Retinal pigment epithelial cell (primary cell): Measurements from ENCODE around the gene OSM.

ENCODE experiments used
- DNase-seq: peaks from one replicate; pipeline ENCODE4 v3.0.0-alpha.2; 2010; ENCODE audit warnings: low read depth
- H3K4me3 ChIP-seq: 2 replicates; pipeline ENCODE4 v1.5.1; 2011; ENCODE audit warnings: mild to moderate bottlenecking, low read length, control low read depth, moderate library complexity
- TF ChIP-seq, protein P1 (sequence below): conservative IDR thresholded peaks from 2 replicates; pipeline ENCODE4 v1.5.1; 2011; ENCODE audit warnings: low read depth, low read length, control low read depth, inconsistent platforms

OSM gene

GRCh38 chr22:30230787-30231461 lies 35.7 kb downstream of the OSM start:
- TF ChIP-seq, protein P1, sequence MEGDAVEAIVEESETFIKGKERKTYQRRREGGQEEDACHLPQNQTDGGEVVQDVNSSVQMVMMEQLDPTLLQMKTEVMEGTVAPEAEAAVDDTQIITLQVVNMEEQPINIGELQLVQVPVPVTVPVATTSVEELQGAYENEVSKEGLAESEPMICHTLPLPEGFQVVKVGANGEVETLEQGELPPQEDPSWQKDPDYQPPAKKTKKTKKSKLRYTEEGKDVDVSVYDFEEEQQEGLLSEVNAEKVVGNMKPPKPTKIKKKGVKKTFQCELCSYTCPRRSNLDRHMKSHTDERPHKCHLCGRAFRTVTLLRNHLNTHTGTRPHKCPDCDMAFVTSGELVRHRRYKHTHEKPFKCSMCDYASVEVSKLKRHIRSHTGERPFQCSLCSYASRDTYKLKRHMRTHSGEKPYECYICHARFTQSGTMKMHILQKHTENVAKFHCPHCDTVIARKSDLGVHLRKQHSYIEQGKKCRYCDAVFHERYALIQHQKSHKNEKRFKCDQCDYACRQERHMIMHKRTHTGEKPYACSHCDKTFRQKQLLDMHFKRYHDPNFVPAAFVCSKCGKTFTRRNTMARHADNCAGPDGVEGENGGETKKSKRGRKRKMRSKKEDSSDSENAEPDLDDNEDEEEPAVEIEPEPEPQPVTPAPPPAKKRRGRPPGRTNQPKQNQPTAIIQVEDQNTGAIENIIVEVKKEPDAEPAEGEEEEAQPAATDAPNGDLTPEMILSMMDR, result no peak
- no peak overlapping the region for H3K4me3 ChIP-seq
- DNase-seq, result no peak

- DNase-seq, result no peak
- TF ChIP-seq, protein P1, result no peak
- H3K4me3 ChIP-seq, result no peak overlapping the region
Observed at GRCh38 chr22:30230330-30230729, 36.3 kb downstream of the OSM start.

DNA sequence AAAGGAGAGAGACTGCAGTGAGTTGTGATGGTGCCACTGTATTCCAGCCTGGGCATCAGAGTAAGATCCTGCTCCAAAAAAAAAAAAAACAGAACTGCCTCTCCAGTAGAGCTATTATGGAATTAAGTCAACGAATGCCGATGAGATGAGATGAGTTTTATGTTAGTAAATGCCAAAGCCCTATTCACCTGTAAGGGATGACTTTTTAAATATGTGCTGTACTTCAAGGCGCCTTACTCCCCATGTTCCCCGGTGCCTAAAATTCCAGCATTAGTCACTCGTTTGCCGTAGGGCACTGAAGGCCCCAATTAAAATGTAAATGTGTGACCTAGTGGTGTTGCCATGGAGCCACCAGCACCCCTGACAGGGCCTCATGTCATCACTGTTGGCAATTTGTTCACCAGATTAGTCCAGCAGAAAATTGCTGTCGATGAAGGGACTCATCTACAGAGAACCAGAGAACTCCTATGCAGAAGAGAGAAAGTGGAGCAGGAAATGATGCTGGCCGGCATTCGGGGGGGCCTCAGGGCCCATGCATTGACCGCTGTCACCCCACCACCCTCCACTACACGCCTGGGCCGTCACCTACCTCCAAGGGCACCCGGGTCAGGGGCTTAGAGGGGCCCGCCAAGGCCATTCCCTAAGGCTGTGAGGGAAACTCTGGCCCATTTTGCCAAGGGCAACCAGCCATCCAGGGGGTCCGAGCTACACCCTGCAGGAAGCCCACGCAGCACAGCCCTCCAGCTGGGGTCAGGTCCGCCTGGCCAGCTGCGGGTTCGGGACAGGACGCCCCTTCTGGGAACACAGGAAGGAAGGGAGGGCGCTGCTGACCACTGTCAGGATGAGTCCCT lies 37.9 kb downstream of the OSM start:
- H3K4me3 ChIP-seq, result no peak overlapping the region
- TF ChIP-seq, protein P1, result no peak
- DNase-seq, result no peak

DNA sequence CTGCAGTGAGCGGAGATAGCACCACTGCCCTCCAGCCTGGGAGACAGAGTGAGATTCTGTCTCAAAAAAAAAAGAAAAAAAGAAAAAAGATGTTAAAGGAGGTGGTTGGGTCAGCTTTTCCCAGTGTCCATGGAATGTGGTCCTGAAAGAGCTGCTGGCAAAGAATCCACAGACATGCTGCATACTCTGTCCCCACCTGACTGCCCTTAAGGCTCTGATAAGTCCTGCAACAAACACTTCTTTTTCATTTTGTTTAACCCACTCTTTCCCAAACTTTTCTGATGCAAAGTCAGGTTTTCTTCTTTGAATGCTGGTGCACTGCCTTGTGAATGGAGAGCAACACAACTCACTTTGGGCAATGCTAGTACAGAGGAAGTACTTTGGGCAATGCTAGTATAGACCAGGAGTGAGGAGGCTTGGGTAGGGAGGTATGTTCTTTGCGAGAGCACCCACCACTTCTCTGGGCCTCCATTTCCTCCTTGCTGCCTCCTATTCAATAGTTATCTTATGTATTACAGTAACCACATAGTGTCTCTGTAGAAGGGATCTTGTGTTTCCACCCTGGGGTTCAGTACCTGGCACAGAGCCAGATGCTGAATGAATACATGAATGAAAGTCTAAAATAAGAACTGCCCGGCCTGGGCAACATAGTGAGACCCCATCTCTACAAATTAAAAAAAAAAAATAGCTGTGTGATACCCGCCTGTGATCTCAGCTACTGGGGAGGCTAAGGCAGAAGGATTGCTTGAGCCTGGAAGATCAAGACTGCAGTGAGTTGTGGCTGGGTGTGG lies 39.0 kb downstream of the OSM start:
- TF ChIP-seq, protein P1, result no peak
- no peak overlapping the region for H3K4me3 ChIP-seq
- no peak for DNase-seq

GRCh38 chr22:30226192-30226832 lies 40.3 kb downstream of the OSM start:
- H3K4me3 ChIP-seq, result no peak overlapping the region
- TF ChIP-seq, protein P1, result no peak
- no peak for DNase-seq

DNA sequence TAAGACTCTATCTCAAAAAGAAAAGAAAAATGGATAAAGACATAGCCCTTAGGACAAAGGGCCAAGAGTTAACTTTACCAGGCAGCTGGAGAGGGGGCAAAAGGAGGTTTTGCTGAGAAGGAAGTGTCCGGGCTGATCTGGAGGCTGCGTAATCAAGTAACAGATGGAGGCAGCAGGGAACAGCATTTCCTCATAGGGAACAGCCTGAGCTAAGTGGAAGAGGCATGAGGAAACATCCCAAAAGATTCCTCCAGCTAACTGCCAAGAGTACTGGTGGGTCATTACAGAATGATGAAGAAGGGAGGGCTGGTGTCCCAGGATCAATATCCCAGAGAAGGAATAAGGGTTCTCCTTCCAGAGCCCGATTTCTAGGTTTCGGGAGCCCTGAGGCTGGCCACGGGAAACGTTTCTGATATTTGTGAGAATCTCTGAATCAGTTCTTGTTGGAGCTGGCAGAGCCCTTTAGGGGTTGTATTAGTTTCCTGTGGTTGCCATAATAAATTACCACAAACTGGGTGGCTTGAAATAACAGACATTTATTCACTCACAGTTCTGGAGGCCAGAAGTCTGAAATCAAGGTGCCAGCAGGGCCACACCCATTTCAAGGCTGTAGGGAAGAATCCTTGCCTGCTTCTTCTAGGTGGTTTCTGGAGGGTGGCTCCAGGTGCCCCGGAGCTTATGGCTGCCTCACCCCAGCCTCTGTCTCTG lies 41.3 kb downstream of the OSM start:
- no peak for DNase-seq
- H3K4me3 ChIP-seq, result no peak overlapping the region
- TF ChIP-seq, protein P1, result no peak
